ENCODE measurements around the gene CCN6.

The CCN6 gene

DNA sequence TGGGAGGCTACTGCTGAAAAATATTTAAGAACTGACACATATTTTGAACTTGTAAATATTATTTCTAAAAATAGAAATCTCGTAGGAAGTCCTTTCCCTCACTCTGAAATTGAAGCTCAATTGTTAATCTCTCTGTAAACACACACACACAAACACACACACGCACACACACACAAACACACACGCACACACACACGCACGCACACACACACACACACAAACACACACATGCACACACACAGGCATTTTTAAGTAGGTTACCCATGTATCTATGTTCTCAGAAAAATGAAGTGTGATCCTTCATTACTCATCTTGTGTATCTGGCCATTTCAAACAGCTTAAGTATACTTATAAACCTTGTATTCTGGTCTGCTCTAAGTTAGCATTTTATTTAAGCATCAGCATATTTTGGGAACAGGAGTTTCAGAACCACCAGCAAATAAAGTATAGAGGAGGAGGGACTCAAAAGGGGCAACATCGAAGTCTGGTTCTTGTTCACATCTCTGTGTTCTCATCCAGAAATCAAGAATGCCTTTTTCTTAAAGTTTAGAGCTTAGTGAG, 11.6 kb downstream of the CCN6 start:
- no peak overlapping the region for H3K4me2 ChIP-seq
- no peak overlapping the region for H3K4me3 ChIP-seq (IDR thresholded peaks at IDR 0.05; ENCODE audit: insufficient read depth, low read depth, low read length)
- H3K36me3 ChIP-seq (ENCODE audit: insufficient read depth) = no peaks in the 10 kb centered on the region
- TF ChIP-seq, protein P1, sequence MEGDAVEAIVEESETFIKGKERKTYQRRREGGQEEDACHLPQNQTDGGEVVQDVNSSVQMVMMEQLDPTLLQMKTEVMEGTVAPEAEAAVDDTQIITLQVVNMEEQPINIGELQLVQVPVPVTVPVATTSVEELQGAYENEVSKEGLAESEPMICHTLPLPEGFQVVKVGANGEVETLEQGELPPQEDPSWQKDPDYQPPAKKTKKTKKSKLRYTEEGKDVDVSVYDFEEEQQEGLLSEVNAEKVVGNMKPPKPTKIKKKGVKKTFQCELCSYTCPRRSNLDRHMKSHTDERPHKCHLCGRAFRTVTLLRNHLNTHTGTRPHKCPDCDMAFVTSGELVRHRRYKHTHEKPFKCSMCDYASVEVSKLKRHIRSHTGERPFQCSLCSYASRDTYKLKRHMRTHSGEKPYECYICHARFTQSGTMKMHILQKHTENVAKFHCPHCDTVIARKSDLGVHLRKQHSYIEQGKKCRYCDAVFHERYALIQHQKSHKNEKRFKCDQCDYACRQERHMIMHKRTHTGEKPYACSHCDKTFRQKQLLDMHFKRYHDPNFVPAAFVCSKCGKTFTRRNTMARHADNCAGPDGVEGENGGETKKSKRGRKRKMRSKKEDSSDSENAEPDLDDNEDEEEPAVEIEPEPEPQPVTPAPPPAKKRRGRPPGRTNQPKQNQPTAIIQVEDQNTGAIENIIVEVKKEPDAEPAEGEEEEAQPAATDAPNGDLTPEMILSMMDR (conservative IDR thresholded peaks at IDR 0.05; ENCODE audit: low read depth, low read length) = no peak
- no peaks in the 10 kb centered on the region for H3K4me1 ChIP-seq (ENCODE audit: low read depth, poor library complexity, severe bottlenecking)
- no peaks in the 10 kb centered on the region for H4K20me1 ChIP-seq (ENCODE audit: insufficient read depth)
- H3K27me3 ChIP-seq (ENCODE audit: insufficient read depth, low read depth) = no peaks in the 10 kb centered on the region
- H2AFZ ChIP-seq (ENCODE audit: low read depth) = no peak overlapping the region
- no peaks in the 10 kb centered on the region for H3K79me2 ChIP-seq (ENCODE audit: insufficient read depth, low read depth)
- no peak overlapping the region for H3K9ac ChIP-seq
- H3K27ac ChIP-seq = no peak overlapping the region

DNA sequence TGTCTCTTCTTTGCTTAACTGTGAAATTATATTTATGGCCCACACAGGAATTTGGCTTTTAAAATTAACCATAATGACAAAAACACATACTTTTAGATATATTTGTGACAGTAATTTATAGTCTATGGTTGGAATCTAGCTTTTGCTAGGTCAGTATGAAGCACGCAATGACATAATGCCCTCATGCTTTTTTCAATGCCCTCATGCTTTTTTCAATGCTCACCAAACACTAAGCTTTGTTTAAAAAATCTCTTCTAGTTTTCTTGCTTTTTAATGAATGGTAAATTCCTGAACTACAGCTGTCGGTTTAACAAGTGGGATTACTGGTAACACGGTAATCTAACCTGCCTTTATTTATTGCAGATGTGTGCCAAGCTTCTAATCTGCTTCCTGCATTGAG, 12.7 kb downstream of the CCN6 start:
- Histone ChIP-seq H2AFZ (ENCODE audit: low read depth) (no peak overlapping the region), H3K27me3 (ENCODE audit: insufficient read depth, low read depth) (no peaks in the 10 kb centered on the region), H3K36me3 (ENCODE audit: insufficient read depth) (no peaks in the 10 kb centered on the region), H3K79me2 (ENCODE audit: insufficient read depth, low read depth) (no peaks in the 10 kb centered on the region), H4K20me1 (ENCODE audit: insufficient read depth) (no peaks in the 10 kb centered on the region), H3K4me3 (IDR thresholded peaks at IDR 0.05; ENCODE audit: insufficient read depth, low read depth, low read length) (no peak overlapping the region), H3K27ac (no peak overlapping the region), H3K4me2 (no peak overlapping the region), H3K9ac (no peak overlapping the region), H3K4me1 (ENCODE audit: low read depth, poor library complexity, severe bottlenecking) (no peaks in the 10 kb centered on the region)
- TF ChIP-seq, protein P1 (conservative IDR thresholded peaks at IDR 0.05; ENCODE audit: low read depth, low read length) = no peak

DNA sequence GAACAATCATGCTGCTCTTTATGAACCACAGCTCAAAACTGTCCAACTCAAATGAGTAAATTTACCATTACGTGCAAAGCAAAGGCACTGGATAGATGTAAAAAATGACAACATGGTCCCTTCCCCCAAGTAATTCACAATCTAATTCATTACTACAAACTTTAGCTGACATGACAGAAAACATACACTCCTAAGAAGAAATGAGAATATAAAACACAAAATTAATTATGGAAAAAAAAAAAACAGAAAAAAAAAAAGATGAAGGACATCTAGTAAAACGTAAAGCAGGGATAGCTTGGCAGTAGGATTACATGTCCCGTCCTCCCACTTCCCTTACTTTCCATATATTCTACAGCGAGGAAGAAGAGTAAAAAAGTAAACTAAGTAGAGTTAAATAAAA, 27.7 kb downstream of the CCN6 start:
- no peak overlapping the region for H2AFZ ChIP-seq (ENCODE audit: low read depth)
- no peak overlapping the region for H3K9ac ChIP-seq
- H4K20me1 ChIP-seq (ENCODE audit: insufficient read depth) = no peaks in the 10 kb centered on the region
- TF ChIP-seq, protein P1 (conservative IDR thresholded peaks at IDR 0.05; ENCODE audit: low read depth, low read length) = no peak
- H3K27ac ChIP-seq = no peak overlapping the region
- no peaks in the 10 kb centered on the region for H3K27me3 ChIP-seq (ENCODE audit: insufficient read depth, low read depth)
- H3K4me2 ChIP-seq = no peak overlapping the region
- H3K36me3 ChIP-seq (ENCODE audit: insufficient read depth) = no peaks in the 10 kb centered on the region
- peaks cover 10% of the 10 kb centered on the region for H3K4me1 ChIP-seq (ENCODE audit: low read depth, poor library complexity, severe bottlenecking)
- H3K4me3 ChIP-seq (IDR thresholded peaks at IDR 0.05; ENCODE audit: insufficient read depth, low read depth, low read length) = no peak overlapping the region
- H3K79me2 ChIP-seq (ENCODE audit: insufficient read depth, low read depth) = no peaks in the 10 kb centered on the region

GRCh38 chr6:112085286-112086065, 31.6 kb downstream of the CCN6 start:
- Histone ChIP-seq H3K4me2 (peak overlapping the region; percentile 92), H3K27ac (no peak overlapping the region), H3K36me3 (ENCODE audit: insufficient read depth) (no peaks in the 10 kb centered on the region), H3K4me3 (IDR thresholded peaks at IDR 0.05; ENCODE audit: insufficient read depth, low read depth, low read length) (no peak overlapping the region), H3K79me2 (ENCODE audit: insufficient read depth, low read depth) (no peaks in the 10 kb centered on the region), H4K20me1 (ENCODE audit: insufficient read depth) (no peaks in the 10 kb centered on the region), H3K9ac (no peak overlapping the region), H3K27me3 (ENCODE audit: insufficient read depth, low read depth) (no peaks in the 10 kb centered on the region), H2AFZ (ENCODE audit: low read depth) (no peak overlapping the region), H3K4me1 (ENCODE audit: low read depth, poor library complexity, severe bottlenecking) (peaks cover 18% of the 10 kb centered on the region)
- TF ChIP-seq, protein P1 (conservative IDR thresholded peaks at IDR 0.05; ENCODE audit: low read depth, low read length) = no peak
